IPS-NIHi7 (cell line): ENCODE results near the gene SBF2.

Source experiments
- DNase-seq: peaks from one replicate; pipeline ENCODE4 v3.0.0; 2012; ENCODE audit warnings: mixed read lengths; ENCODE audit errors: extremely low spot score

The SBF2 gene

GRCh38 chr11:9855579-9856287 is 438.3 kb downstream of the SBF2 start:
- no peak for DNase-seq

GRCh38 chr11:9853929-9854552 is 440.0 kb downstream of the SBF2 start:
- DNase-seq = no peak

GRCh38 chr11:9852465-9852864 is 441.6 kb downstream of the SBF2 start:
- no peak for DNase-seq

GRCh38 chr11:9851366-9851765 is 442.7 kb downstream of the SBF2 start:
- no peak for DNase-seq

GRCh38 chr11:9850224-9850895 is 443.7 kb downstream of the SBF2 start:
- DNase-seq = no peak

GRCh38 chr11:9849389-9849788 is 444.6 kb downstream of the SBF2 start:
- no peak for DNase-seq

GRCh38 chr11:9847636-9848035 is 446.4 kb downstream of the SBF2 start:
- DNase-seq = no peak

- DNase-seq = no peak
These were observed 451.1 kb downstream of the SBF2 start for GRCh38 chr11:9842923-9843322.

GRCh38 chr11:9840460-9841004 is 453.5 kb downstream of the SBF2 start:
- no peak for DNase-seq

GRCh38 chr11:9839550-9839949 is 454.5 kb downstream of the SBF2 start:
- DNase-seq = no peak

GRCh38 chr11:9838961-9839360 is 455.1 kb downstream of the SBF2 start:
- peak; percentile 20 for DNase-seq

GRCh38 chr11:9838229-9838628 is 455.8 kb downstream of the SBF2 start:
- no peak for DNase-seq

- no peak for DNase-seq
These were observed 459.7 kb downstream of the SBF2 start for GRCh38 chr11:9834291-9834690.

GRCh38 chr11:9831122-9831521 is 462.9 kb downstream of the SBF2 start:
- peak; percentile 34 for DNase-seq

GRCh38 chr11:9827708-9828107 is 466.3 kb downstream of the SBF2 start:
- no peak for DNase-seq

GRCh38 chr11:9826390-9826789 is 467.6 kb downstream of the SBF2 start:
- DNase-seq = no peak

GRCh38 chr11:9825895-9826294 is 468.1 kb downstream of the SBF2 start:
- DNase-seq = no peak

- no peak for DNase-seq
These were observed 468.7 kb downstream of the SBF2 start for GRCh38 chr11:9825315-9825714.

GRCh38 chr11:9823887-9824385 is 470.1 kb downstream of the SBF2 start:
- no peak for DNase-seq

- DNase-seq = no peak
These were observed 470.6 kb downstream of the SBF2 start for GRCh38 chr11:9823439-9823838.

- DNase-seq = no peak
These were observed 472.8 kb downstream of the SBF2 start for GRCh38 chr11:9821008-9821752.

- DNase-seq = no peak
These were observed 473.8 kb downstream of the SBF2 start for GRCh38 chr11:9820260-9820659.
